Colonic mucosa (tissue), 4 donors: ENCODE data around the gene TRAP1. TPM values are rescaled to one million over a fixed set of nuclear protein-coding genes. Genes with fewer than 3 reads are reported as not detected.

ENCODE experiments used
- DNase-seq: peaks from one replicate; pipeline ENCODE4 v3.0.0-alpha.2; 2020
- H3K27ac ChIP-seq: fragments of 200-600 bp; one replicate; pipeline ENCODE4 v1.8.0; 2021
- H3K27me3 ChIP-seq: fragments of 200-600 bp; one replicate; pipeline ENCODE4 v1.8.0; 2021
- H3K36me3 ChIP-seq: fragments of 200-600 bp; one replicate; pipeline ENCODE4 v1.8.0; 2021
- H3K4me1 ChIP-seq: fragments of 200-600 bp; one replicate; pipeline ENCODE4 v1.8.0; 2021; ENCODE audit warnings: mild to moderate bottlenecking
- H3K4me3 ChIP-seq: fragments of 200-600 bp; one replicate; pipeline ENCODE4 v1.8.0; 2021
- H3K9ac ChIP-seq, 2 donors: one replicate each; pipeline ENCODE4 v1.7.0; 2013; ENCODE audit warnings: control low read depth in 2 of 2, low read depth in 2 of 2, low read length in 2 of 2
- H3K9me3 ChIP-seq: fragments of 200-600 bp; one replicate; pipeline ENCODE4 v1.8.0; 2021
- intact Hi-C: fragments of 100-400 bp; cut with DNase I; formaldehyde crosslinking; loops from one replicate; pipeline ENCODE4 v1.14.1; 2022
- total RNA-seq, 2 donors: library from RNA; stranded (reverse); fragmentation: NEBNext Ultra II Directional in 1 of 2; extraction: Animal tissue kit (Norgen Biotek cat#: 25700) in 1 of 2; gene quantifications; one replicate each; pipeline ENCODE4 v1.2.1, GENCODE V29; 2021
- TF ChIP-seq, protein P1 (sequence below): fragments of 200-600 bp; IDR thresholded peaks from one replicate; pipeline ENCODE4 v1.8.0; 2022; ENCODE audit warnings: antibody characterized with exemption, mild to moderate bottlenecking
- donor health status: healthy.
- donor health status: DM: no; HTN: no; CAD: no.
- donor health status: DM: no; HTN: no; CAD: no.

TRAP1 gene
- total RNA-seq, 2 donors from 2014 or later = 75.0 to 165 TPM

DNA sequence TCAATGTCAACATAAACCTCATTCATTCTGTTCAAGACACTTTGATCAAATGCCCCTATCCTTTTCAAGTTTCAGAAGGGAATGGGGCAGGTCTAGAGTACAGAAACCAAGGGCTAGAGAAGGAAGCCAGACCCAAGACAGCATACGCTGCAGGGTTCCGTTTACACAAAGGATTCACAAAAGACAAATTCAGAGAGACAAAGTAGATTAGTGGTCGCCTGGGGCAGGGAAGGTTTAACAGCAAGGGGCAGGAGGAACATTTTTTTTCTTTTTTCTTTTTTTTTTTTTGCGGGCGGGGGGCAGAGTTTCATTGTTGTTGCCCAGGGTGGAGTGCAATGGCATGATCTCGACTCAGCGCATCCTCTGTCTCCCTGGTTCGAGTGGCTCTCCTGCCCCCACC, 19.9 kb upstream of the TRAP1 start:
- Histone ChIP-seq H3K27ac (no peak overlapping the region), H3K9me3 (no peaks in the 10 kb centered on the region), H3K9ac (no peak overlapping the region), H3K36me3 (peaks cover 19% of the 10 kb centered on the region), H3K4me3 (no peak overlapping the region), H3K27me3 (no peaks in the 10 kb centered on the region), H3K4me1 (no peaks in the 10 kb centered on the region)
- TF ChIP-seq, protein P1, sequence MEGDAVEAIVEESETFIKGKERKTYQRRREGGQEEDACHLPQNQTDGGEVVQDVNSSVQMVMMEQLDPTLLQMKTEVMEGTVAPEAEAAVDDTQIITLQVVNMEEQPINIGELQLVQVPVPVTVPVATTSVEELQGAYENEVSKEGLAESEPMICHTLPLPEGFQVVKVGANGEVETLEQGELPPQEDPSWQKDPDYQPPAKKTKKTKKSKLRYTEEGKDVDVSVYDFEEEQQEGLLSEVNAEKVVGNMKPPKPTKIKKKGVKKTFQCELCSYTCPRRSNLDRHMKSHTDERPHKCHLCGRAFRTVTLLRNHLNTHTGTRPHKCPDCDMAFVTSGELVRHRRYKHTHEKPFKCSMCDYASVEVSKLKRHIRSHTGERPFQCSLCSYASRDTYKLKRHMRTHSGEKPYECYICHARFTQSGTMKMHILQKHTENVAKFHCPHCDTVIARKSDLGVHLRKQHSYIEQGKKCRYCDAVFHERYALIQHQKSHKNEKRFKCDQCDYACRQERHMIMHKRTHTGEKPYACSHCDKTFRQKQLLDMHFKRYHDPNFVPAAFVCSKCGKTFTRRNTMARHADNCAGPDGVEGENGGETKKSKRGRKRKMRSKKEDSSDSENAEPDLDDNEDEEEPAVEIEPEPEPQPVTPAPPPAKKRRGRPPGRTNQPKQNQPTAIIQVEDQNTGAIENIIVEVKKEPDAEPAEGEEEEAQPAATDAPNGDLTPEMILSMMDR = no peak
- intact Hi-C loops = no loop called here
- no peak for DNase-seq

DNA sequence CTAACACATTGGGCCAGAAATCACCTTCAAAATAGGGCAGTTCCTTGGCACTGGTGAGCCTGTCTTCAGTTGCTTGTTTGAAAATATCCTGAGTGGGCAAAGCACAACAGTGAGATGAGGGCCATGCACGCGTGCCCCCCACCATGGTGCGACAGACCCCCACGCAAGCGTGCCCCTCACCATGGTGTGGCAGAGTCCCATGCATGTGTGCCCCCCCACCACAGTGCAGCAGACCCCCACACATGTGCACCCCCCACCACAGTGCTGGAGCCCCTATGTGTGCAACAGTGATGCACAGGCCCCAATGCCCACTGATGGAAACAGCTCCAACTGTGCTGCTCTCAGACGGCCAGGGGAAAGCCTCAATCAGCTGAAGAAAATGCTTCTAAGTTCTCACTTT, 18.8 kb upstream of the TRAP1 start:
- Histone ChIP-seq H3K27ac (no peak overlapping the region), H3K36me3 (peaks cover 21% of the 10 kb centered on the region), H3K4me3 (no peak overlapping the region), H3K9me3 (no peaks in the 10 kb centered on the region), H3K9ac (no peak overlapping the region), H3K4me1 (no peaks in the 10 kb centered on the region), H3K27me3 (no peaks in the 10 kb centered on the region)
- no peak for DNase-seq
- intact Hi-C loops = no loop called here
- TF ChIP-seq, protein P1 = no peak

DNA sequence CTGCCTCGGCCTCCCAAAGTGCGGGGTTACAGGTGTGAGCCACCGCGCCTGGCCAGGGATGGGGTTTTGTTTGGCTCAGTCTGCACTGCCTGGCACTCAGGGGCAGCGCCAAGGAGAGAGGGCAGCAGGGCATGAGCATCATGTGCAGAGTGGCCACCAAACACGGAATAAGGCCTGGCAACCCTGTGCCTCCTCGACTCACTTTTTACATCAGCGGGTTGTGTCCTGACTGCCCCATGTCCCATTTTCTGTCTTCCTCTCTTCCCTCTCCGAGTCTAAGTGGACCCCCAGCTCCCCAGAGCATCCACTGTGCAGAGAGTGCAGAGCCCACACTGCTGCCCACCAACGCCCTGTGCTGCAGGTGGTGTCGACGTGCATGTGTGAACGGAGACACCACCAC, 18.2 kb upstream of the TRAP1 start:
- TF ChIP-seq, protein P1 = no peak
- no peak overlapping the region for H3K27ac ChIP-seq
- DNase-seq = no peak
- H3K9me3 ChIP-seq = no peaks in the 10 kb centered on the region
- H3K27me3 ChIP-seq = no peaks in the 10 kb centered on the region
- H3K4me3 ChIP-seq = no peak overlapping the region
- no peak overlapping the region for H3K9ac ChIP-seq
- H3K4me1 ChIP-seq = no peaks in the 10 kb centered on the region
- H3K36me3 ChIP-seq = peaks cover 27% of the 10 kb centered on the region
- intact Hi-C loops = no loop called here

DNA sequence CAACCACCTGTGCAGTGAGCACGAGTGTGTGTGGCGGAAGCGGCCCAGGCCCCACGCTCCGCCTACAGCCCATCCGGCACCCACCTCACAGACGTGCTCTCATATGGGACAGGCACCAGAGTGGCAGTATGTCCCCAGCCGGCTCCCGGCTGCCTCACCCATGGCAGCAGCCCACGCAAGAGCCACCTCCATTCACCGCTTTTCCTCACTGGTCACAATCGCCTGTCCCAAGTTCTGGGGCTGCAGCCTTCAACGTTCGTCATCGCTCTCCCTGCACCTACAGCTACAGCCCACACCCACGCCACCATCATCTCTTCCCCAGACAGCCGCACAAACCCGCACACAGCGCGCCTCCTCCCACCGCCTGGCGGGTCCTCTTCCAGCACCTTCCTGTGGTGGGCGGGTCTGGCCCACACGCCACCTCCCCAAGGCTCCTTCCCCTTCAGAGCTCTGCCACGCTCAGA, 17.5 kb upstream of the TRAP1 start:
- no peak overlapping the region for H3K27ac ChIP-seq
- peaks cover 32% of the 10 kb centered on the region for H3K36me3 ChIP-seq
- DNase-seq = no peak
- TF ChIP-seq, protein P1 = no peak
- no peaks in the 10 kb centered on the region for H3K4me1 ChIP-seq
- H3K9me3 ChIP-seq = no peaks in the 10 kb centered on the region
- no peaks in the 10 kb centered on the region for H3K27me3 ChIP-seq
- intact Hi-C loops = no loop called here
- H3K4me3 ChIP-seq = no peak overlapping the region
- no peak overlapping the region for H3K9ac ChIP-seq

DNA sequence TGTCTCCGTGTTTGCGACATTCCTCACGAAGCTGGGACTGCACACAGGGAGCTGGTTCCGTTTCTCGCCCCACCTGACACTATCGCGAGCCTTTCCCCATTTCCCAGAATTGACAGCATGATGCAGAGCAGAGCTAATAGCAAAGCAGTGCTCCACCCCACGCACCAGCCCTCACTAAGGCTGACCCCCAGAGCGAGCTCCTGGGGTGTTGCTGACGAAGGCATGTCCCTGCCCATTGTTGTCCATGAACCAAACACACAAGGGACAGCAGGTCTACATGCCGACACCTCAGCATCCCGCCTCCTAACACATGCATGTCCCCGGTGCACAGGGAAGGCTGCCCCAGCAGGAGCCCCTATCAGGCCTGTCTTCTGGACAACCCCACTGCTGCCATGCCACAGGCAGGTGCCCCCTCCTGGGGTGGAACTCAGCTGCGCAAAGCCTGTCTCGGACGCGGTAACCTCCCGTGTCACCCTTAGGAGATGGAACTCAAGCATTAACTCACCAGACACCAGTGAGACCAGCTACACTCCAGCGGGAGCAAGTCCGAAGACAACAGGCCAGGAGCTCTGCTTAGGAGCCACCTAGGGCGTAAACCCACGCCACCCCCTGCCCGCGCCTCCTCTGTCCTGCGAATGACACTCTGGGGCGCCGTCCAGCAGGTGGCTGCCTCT, 16.9 kb upstream of the TRAP1 start:
- Histone ChIP-seq H3K4me3 (no peak overlapping the region), H3K27ac (no peak overlapping the region), H3K4me1 (no peaks in the 10 kb centered on the region), H3K9ac (no peak overlapping the region), H3K27me3 (no peaks in the 10 kb centered on the region), H3K36me3 (peaks cover 35% of the 10 kb centered on the region), H3K9me3 (no peaks in the 10 kb centered on the region)
- TF ChIP-seq, protein P1 = no peak
- no peak for DNase-seq
- intact Hi-C loops = no loop called here
